ENCODE results near the gene CMTM1. TPM values are rescaled to one million over a fixed set of nuclear protein-coding genes. Genes with fewer than 3 reads are reported as not detected.
"Not testable (repeated sequence)": the region's sequence is repeated elsewhere in the genome, so short reads cannot be mapped to it uniquely, and the experiment has no call there.

Gene CMTM1
- total RNA-seq, 2 experiments from 2014 or later = 16.6 to 17.8 TPM

DNA sequence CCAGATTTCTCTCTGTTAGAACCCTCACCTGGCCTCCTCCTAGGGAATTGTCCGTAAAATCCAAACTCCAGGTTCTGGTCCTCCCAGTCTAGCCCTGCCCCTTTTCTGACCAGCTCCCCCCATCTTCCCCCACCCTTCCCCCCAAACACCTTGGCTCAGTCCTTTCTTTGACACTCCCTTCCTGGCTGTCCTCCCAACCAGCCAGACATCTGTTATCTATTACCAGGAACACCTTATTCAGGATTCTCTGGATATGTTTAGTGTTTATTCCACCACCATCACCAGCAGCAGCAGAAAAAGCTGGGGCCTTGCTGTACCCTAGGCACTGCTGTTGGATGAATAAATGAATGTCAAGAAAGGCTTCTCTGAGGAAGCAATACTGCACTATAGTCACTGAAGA lies 34.2 kb downstream of the CMTM1 start:
- CTCF ChIA-PET = no interaction called here
- H3K27ac Mint-ChIP-seq = no peak overlapping the region
- no peaks in the 10 kb centered on the region for H3K27me3 Mint-ChIP-seq
- H3K4me1 Mint-ChIP-seq = peaks cover 56% of the 10 kb centered on the region
- POLR2A ChIA-PET = interaction anchor here (6.4 kb wide), 1 partner anchor 48 kb away, joined by 40 read pairs; the partner anchor contains the start of gene CKLF
- H3K36me3 Mint-ChIP-seq (ENCODE audit: low read depth) = peaks cover 22% of the 10 kb centered on the region
- no peak for DNase-seq
- H3K9me3 Mint-ChIP-seq = peaks cover 15% of the 10 kb centered on the region
- H3K4me3 Mint-ChIP-seq = no peak overlapping the region

DNA sequence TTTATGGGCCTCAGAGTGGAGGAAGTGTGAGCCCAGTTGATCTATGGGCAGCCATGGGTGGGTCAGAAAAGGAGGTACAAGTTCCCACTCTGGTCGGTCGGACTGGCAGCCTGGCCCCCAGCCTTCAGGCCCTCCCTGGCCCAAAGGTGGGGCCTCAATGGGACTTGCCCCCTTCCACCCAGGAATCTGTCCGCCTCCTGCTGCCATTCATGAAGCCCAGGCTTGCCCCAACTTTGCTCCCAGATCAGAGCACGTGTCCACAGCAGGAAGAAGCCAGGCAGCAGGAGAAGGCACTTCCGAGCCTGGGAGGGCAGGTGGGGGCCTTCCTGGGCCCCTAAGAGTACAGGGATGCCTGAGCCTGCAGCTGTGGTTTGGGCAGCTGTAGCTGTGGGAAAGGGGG lies 35.2 kb downstream of the CMTM1 start:
- H3K4me1 Mint-ChIP-seq = peaks cover 59% of the 10 kb centered on the region
- ChIA-PET CTCF (interaction anchor here (1.2 kb wide), 1 partner anchor 79 kb away, joined by 3 read pairs; no protein-coding TSS in a partner anchor), POLR2A (interaction anchor here (1.5 to 6.4 kb wide), 2 partner anchors 11 to 49 kb away, joined by 3 to 40 read pairs; partner anchors contain the start of gene CKLF)
- H3K36me3 Mint-ChIP-seq (ENCODE audit: low read depth) = peaks cover 25% of the 10 kb centered on the region
- DNase-seq = no peak
- peaks cover 15% of the 10 kb centered on the region for H3K9me3 Mint-ChIP-seq
- H3K27me3 Mint-ChIP-seq = no peaks in the 10 kb centered on the region
- no peak overlapping the region for H3K27ac Mint-ChIP-seq
- H3K4me3 Mint-ChIP-seq = no peak overlapping the region

DNA sequence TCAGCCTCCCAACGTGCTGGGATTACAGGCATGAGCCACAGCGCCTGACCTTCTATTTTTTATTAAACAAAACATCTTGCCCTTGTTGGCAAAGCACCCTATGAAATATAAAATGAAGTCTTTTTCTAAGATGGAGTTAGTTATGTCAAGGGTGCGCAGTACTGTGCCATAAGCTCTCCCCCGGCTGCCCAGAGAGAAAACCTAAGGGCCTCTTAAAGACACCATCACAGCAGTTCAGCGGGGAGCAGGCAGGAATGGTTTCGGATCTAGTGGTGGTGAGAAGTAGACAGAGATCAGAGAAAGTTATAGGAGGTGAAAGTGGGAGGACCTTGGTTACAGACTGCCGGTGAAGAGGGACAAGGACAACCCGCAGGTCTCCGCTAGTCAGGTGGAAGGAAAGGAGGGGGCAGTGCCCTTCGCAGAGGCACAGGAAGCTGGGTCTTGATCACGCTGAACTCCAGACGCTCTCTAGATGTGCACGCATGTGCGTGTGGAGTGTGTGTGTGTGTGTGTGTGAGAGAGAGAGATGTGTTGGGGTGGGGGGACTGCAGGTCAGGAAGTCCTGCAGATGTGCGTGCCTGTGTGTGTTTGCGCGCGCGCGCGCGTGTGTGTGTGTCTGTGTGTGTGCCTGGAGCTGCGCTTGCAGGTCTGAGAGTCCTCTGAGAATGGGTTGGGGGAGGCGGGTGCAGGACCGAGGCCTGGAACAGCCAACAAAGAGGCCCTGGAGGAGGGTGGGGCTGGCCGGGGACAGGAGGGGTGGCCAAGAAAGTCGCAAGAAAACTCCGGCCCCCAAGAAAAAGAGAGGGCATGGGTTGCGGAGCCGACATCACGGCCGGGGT lies 37.5 kb downstream of the CMTM1 start:
- Mint-ChIP-seq H3K4me3 (peak overlapping the region; percentile 84), H3K36me3 (ENCODE audit: low read depth) (peaks cover 36% of the 10 kb centered on the region), H3K9me3 (peaks cover 15% of the 10 kb centered on the region), H3K27ac (peak overlapping the region; percentile 97), H3K27me3 (no peaks in the 10 kb centered on the region), H3K4me1 (peaks cover 58% of the 10 kb centered on the region)
- ChIA-PET POLR2A (interaction anchor here (0.6 to 3.1 kb wide), 19 partner anchors 8 to 271 kb away, joined by 3 to 40 read pairs (median 4); partner anchors contain the start of genes CKLF, CMTM2 and TK2), CTCF (interaction anchor here (0.9 to 3.4 kb wide), 12 partner anchors 9 to 197 kb away, joined by 3 to 27 read pairs (median 4); partner anchors contain the start of gene CKLF)
- DNase-seq = peak; percentile 87

DNA sequence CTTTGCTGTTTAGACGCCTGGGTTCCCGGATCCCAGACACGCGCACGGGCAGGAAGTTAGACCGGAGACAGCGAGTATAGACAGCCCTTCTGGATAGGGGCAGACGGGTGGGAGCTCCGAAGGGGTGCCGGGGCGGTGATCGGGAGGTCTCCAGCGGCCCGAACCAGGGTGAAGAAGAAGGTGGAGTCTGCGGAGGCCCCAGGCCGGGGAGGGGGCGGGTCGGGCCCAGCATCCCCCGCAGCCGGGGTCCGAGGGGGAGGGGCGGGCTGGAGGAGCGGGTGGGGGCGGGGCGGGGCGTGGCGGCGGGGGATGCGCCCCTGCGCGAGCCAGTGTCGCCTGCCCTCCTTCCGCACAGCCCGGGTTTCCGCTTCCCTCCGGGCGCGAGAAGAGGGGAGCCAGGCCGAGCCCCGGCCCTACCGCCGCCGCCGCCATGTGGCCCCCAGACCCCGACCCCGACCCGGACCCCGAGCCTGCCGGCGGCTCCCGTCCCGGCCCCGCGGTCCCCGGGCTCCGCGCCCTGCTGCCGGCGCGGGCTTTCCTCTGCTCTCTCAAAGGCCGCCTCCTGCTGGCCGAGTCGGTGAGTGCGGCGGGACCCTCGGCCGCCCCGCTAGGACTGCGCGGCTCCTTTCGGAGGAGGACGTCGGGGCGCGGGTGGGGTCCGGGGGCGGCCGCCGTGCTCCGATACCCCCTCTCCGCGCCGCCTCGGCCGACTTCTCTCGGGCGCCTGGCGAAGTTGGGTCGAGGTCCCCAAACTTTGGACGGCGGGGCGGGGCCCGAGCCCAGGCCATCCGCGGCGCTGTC lies 38.3 kb downstream of the CMTM1 start, which contains the start of gene CMTM3:
CMTM3 (plus strand) TSS at position 329 of the 801 bp plus-strand sequence; CDS start at position 431, 102 bp downstream.
- Mint-ChIP-seq H3K27ac (peak within 1 kb of the TSS; percentile 97), H3K36me3 (ENCODE audit: low read depth) (peaks cover 39% of the 10 kb centered on the region), H3K9me3 (peaks cover 15% of the 10 kb centered on the region), H3K27me3 (no peaks in the 10 kb centered on the region), H3K4me3 (peak within 1 kb of the TSS; percentile 84), H3K4me1 (peaks cover 53% of the 10 kb centered on the region)
- DNase-seq = peak; percentile 77
- ChIA-PET POLR2A (interaction anchor here (1.1 to 3.1 kb wide), 16 partner anchors 15 to 270 kb away, joined by 3 to 40 read pairs (median 4); partner anchors contain the start of genes CKLF, CMTM2 and TK2), CTCF (interaction anchor here (0.9 to 3.4 kb wide), 13 partner anchors 10 to 198 kb away, joined by 3 to 27 read pairs (median 4); partner anchors contain the start of gene CKLF)

DNA sequence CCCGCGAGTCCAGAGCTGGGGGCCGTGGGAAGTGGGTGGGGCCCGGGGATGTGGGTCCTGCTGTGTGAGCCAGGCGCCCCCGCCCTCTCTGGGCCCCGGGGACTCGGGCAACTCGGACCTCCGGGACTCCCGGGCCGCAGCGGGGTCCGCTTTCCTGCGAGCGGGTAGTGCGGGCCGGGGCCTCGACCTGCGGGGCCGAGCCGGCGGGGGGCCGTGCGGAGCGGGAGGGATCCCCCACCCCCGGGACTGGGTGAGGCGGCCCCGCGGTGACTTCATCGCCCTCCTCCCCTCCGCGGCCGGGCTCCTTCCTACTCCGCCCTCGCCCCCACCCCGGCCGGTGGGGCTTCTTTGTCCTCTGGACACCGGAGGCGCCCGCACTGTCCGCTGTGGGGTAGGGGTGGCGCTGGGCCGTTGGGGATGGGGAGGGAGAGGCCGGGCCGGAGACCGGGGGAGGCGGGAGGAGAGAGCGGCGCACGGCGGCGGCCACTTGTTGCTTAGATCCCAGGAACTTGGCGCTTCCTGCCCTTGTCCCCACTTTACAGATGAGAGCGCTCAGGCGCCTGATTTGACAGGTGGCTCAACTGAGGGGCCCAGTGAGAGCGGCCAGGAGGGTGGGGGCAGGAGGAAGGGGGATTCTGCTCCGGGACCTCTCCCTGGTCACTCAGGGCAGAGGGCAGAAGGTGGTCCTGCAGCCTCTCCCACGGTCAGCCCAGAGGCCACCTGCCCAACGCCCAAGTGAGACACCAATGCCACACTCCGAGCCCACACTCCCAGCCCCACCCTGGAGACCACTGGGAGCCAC lies 39.1 kb downstream of the CMTM1 start:
- H3K4me1 Mint-ChIP-seq = peaks cover 55% of the 10 kb centered on the region
- CTCF ChIA-PET = interaction anchor here (1.2 to 3.6 kb wide), 5 partner anchors 15 to 198 kb away, joined by 3 to 44 read pairs (median 10); no protein-coding TSS in a partner anchor
- POLR2A ChIA-PET = interaction anchor here (1.8 to 3.1 kb wide), 6 partner anchors 8 to 83 kb away, joined by 9 to 40 read pairs (median 28); partner anchors contain the start of genes CKLF and TK2

DNA sequence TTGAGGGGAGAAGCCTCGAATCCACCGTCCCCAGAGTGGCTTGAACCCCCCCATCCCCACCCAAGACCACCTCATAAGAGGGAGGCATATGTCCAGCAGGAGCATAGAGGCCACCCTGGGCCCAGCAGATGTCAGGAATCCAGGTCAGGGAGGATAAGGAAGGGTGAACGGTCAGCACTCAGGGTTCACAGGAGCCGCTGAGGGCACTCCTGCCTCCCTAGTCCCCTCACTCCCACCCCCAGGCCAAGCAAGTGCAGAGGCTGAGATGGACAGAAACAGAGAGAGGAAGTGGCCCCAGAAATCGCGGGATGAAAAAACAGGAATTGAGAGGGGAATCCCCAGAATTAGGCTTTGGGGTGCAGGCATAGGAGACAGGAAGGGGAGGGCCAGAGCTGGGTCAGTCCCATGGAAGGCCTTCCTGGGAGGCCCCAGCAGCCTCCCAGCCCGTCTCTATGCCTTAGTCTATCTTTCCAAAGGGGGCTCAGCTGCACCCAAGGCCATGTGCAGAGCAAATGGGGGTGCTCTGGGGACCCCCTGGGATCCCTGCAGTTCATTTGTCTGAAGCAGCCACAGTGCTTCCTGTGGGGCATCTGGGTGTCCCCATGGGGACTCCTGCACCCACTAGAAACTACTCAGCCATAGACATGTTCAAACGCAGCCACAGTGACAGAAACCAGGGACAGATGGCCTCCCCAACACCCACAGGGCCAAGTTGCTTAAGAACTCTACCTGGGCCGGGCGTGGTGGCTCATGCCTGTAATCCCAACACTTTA lies 39.9 kb downstream of the CMTM1 start:
- Mint-ChIP-seq H3K27ac (peak overlapping the region; percentile 71), H3K27me3 (no peaks in the 10 kb centered on the region), H3K9me3 (peaks cover 6% of the 10 kb centered on the region), H3K4me3 (peak overlapping the region; percentile 71), H3K4me1 (peaks cover 49% of the 10 kb centered on the region), H3K36me3 (ENCODE audit: low read depth) (peaks cover 45% of the 10 kb centered on the region)
- ChIA-PET CTCF (interaction anchor here (1.3 to 5.1 kb wide), 3 partner anchors 43 to 265 kb away, joined by 4 to 44 read pairs (median 35); no protein-coding TSS in a partner anchor), POLR2A (interaction anchor here (2.0 kb wide), 1 partner anchor 9 kb away, joined by 9 read pairs; no protein-coding TSS in a partner anchor)
- DNase-seq = no peak

More for the DNA sequence above, 39.1 kb downstream of the CMTM1 start:
- H3K27me3 Mint-ChIP-seq = no peaks in the 10 kb centered on the region
- DNase-seq = peak; percentile 58
- H3K9me3 Mint-ChIP-seq = peaks cover 12% of the 10 kb centered on the region
- peak overlapping the region; percentile 71 for H3K27ac Mint-ChIP-seq
- H3K4me3 Mint-ChIP-seq = peak overlapping the region; percentile 71
- H3K36me3 Mint-ChIP-seq (ENCODE audit: low read depth) = peaks cover 44% of the 10 kb centered on the region

DNA sequence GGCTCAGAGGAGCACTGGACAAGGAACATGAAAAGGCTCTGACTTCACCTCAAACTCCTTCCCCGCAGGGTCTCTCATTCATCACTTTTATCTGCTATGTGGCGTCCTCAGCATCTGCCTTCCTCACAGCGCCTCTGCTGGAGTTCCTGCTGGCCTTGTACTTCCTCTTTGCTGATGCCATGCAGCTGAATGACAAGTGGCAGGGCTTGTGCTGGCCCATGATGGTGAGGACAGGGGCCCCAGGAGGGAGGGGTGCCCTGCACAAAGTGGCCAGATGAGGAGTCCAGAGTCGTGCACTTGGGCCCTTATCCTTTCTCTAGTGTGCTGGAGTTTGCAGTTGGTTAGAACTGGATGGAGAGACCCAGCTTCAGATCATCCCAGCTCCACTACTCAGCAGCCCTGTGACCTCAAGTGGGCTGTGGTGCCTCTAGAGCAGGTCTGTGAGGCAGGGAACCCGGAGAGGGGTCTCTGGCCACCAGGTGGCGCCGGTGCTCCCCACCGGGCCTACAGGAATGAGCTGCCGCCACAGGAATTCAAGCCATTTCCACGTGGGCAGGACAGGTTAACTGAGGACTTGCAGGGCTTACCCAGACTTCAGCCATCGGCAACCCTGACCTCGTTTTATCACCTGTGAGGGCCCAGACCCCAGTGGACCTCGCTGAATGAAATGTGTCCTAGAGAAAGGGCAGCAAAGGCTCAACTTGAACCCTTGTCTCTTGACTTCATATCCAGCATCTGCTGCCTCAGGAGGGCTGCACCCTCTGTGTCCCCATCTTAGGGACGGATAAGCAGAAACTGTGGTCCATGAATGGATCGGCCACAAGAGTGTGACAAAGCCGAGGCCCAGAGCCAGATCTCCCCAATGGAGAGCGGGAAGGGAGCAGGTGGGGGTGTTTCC lies 42.3 kb downstream of the CMTM1 start:
- Mint-ChIP-seq H3K4me3 (peak overlapping the region; percentile 17), H3K9me3 (no peaks in the 10 kb centered on the region), H3K36me3 (ENCODE audit: low read depth) (peaks cover 61% of the 10 kb centered on the region)

DNA sequence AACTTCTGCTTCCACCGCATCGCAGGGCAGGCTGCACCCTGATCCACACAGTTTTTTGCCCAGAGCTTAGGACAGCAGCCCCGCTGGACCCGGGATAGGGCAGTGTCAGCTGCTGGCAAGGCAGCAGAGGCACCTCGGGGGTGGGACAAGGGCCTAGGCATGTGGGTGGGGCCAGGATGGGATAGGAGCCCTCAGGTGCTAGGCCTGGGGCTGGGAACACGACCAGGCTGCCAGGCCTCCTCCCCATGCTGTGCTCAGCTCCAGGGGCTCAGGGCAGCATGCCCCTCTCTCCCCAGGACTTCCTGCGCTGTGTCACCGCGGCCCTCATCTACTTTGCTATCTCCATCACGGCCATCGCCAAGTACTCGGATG lies 42.9 kb downstream of the CMTM1 start:
- Mint-ChIP-seq H3K27me3 (no peaks in the 10 kb centered on the region), H3K9me3 (no peaks in the 10 kb centered on the region), H3K4me3 (no peak overlapping the region), H3K36me3 (ENCODE audit: low read depth) (peaks cover 58% of the 10 kb centered on the region), H3K4me1 (peaks cover 38% of the 10 kb centered on the region), H3K27ac (no peak overlapping the region)
- DNase-seq = no peak
- ChIA-PET CTCF (interaction anchor here (0.5 to 5.1 kb wide), 39 partner anchors 8 to 264 kb away, joined by 3 to 44 read pairs (median 5); partner anchors contain the start of gene CKLF), POLR2A (interaction anchor here (0.9 to 3.0 kb wide), 9 partner anchors 9 to 259 kb away, joined by 3 to 13 read pairs (median 4); partner anchors contain the start of gene CKLF)

More for the DNA sequence above, 42.3 kb downstream of the CMTM1 start:
- Mint-ChIP-seq H3K4me1 (peaks cover 44% of the 10 kb centered on the region), H3K27me3 (no peaks in the 10 kb centered on the region), H3K27ac (peak overlapping the region; percentile 75)
- CTCF ChIA-PET = interaction anchor here (0.5 to 5.1 kb wide), 42 partner anchors 9 to 265 kb away, joined by 3 to 44 read pairs (median 4); partner anchors contain the start of gene CKLF
- DNase-seq = peak; percentile 82
- POLR2A ChIA-PET = interaction anchor here (0.9 to 3.0 kb wide), 10 partner anchors 10 to 259 kb away, joined by 3 to 13 read pairs (median 4); partner anchors contain the start of gene CKLF

DNA sequence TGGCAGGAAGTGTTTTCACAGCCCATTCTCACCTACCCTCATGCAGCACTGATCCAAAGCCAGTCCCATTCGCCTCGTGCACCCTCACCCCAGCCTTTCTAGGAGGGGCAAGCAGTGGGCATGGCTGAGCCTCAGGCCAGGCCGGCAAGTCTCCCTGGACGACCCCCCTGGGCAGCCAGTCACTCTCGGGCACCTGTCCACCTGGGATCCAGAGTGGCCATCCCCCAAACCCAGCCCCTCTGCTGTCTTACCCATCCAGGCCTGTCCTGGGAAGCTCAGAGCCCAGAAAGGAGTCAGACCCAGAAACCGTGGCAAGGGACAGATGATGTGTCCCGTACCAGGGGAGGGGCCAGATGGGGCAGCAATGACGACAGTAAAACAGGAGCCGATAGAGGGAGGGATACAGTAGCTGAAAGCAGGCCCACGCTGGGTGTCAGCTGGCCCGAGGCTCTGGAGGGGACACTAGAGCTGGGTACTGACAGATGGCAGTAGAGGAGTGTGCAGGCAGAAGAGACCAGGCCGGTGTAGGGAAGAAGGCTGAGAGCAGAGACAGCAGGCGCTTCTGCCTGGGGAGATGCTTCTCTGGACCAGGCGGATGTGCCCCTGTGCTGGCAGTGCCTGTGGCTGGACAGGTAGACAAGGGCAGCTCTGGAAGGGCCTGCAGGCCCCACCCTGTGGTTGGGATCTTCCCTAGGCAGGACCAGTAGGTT lies 44.0 kb downstream of the CMTM1 start:
- DNase-seq = no peak
- POLR2A ChIA-PET = no interaction called here
- H3K4me3 Mint-ChIP-seq = no peak overlapping the region
- peak overlapping the region; percentile 6 for H3K27ac Mint-ChIP-seq
- H3K4me1 Mint-ChIP-seq = peaks cover 35% of the 10 kb centered on the region
- CTCF ChIA-PET = interaction anchor here (1.4 to 5.1 kb wide), 4 partner anchors 10 to 42 kb away, joined by 3 to 35 read pairs (median 16); no protein-coding TSS in a partner anchor
- no peaks in the 10 kb centered on the region for H3K9me3 Mint-ChIP-seq
- peaks cover 58% of the 10 kb centered on the region for H3K36me3 Mint-ChIP-seq (ENCODE audit: low read depth)
- H3K27me3 Mint-ChIP-seq = no peaks in the 10 kb centered on the region

DNA sequence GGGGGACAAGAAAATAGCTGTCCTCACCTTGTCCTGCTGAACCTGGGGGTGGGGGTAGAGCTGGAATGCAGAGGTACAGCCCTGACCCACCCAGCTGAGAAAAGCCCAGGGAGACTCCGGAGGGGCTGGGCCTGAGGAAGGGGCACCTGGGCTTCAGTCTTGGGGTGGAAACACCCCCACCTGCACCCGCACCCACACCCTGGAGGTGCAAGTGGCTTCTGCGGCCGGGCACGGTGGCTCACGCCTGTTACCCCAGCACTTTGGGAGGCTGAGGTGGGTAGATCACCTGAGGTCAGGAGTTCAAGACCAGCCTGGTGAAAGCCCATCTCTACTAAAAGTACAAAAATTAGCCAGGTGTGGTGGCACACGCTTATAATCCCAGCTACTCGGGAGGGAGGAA lies 45.7 kb downstream of the CMTM1 start:
- H3K27ac Mint-ChIP-seq, H3K4me3 Mint-ChIP-seq, DNase-seq, H3K9me3 Mint-ChIP-seq, H3K27me3 Mint-ChIP-seq: not testable (repeated sequence)
- Mint-ChIP-seq H3K4me1 (peaks cover 25% of the 10 kb centered on the region), H3K36me3 (ENCODE audit: low read depth) (peaks cover 55% of the 10 kb centered on the region)
- POLR2A ChIA-PET = interaction anchor here (0.9 kb wide), 1 partner anchor 15 kb away, joined by 3 read pairs; no protein-coding TSS in a partner anchor
- CTCF ChIA-PET = interaction anchor here (1.4 kb wide), 1 partner anchor 22 kb away, joined by 3 read pairs; no protein-coding TSS in a partner anchor
